Measurements from ENCODE around the gene ASB16.
A peak's percentile ranks its signal among the peaks of the same experiment; 100 is the strongest.

ASB16 gene

GRCh38 chr17:44183024-44183423, 12.5 kb downstream of the ASB16 start:
- no peak for TF ChIP-seq CTCF (IDR thresholded peaks at IDR 0.05; ENCODE audit: low read depth, low read length)
- DNase-seq (ENCODE audit: low read depth in 2 of 2): no peak
- H3K4me3 ChIP-seq (replicated peaks in 1 of 2; ENCODE audit: low read depth in 2 of 2, low read length in 2 of 2): no peak overlapping the region

GRCh38 chr17:44184212-44184810, 13.8 kb downstream of the ASB16 start:
- DNase-seq (ENCODE audit: low read depth in 2 of 2): no peak
- no peak overlapping the region for H3K4me3 ChIP-seq (replicated peaks in 1 of 2; ENCODE audit: low read depth in 2 of 2, low read length in 2 of 2)
- no peak for TF ChIP-seq CTCF (IDR thresholded peaks at IDR 0.05; ENCODE audit: low read depth, low read length)

GRCh38 chr17:44186307-44187130, 16.0 kb downstream of the ASB16 start, which contains the start of gene TMUB2:
TMUB2 (plus strand) TSS chr17:44186972; CDS start chr17:44187709, 737 bp downstream.
- TF ChIP-seq CTCF (IDR thresholded peaks at IDR 0.05; ENCODE audit: low read depth, low read length): no peak
- DNase-seq (ENCODE audit: low read depth in 2 of 2): peak; percentile 100
- H3K4me3 ChIP-seq (replicated peaks in 1 of 2; ENCODE audit: low read depth in 2 of 2, low read length in 2 of 2): peak within 1 kb of the TSS; percentile 95 to 100

GRCh38 chr17:44187131-44187899, 16.8 kb downstream of the ASB16 start:
- H3K4me3 ChIP-seq (replicated peaks in 1 of 2; ENCODE audit: low read depth in 2 of 2, low read length in 2 of 2): peak overlapping the region; percentile 95 to 100
- no peak for TF ChIP-seq CTCF (IDR thresholded peaks at IDR 0.05; ENCODE audit: low read depth, low read length)
- peak; percentile 61 to 65 for DNase-seq (ENCODE audit: low read depth in 2 of 2)

GRCh38 chr17:44188576-44189403, 18.3 kb downstream of the ASB16 start:
- no peak for DNase-seq (ENCODE audit: low read depth in 2 of 2)
- no peak for TF ChIP-seq CTCF (IDR thresholded peaks at IDR 0.05; ENCODE audit: low read depth, low read length)
- no peak overlapping the region for H3K4me3 ChIP-seq (replicated peaks in 1 of 2; ENCODE audit: low read depth in 2 of 2, low read length in 2 of 2)

GRCh38 chr17:44190481-44190880, 20.0 kb downstream of the ASB16 start:
- DNase-seq (ENCODE audit: low read depth in 2 of 2): no peak
- H3K4me3 ChIP-seq (replicated peaks in 1 of 2; ENCODE audit: low read depth in 2 of 2, low read length in 2 of 2): no peak overlapping the region
- no peak for TF ChIP-seq CTCF (IDR thresholded peaks at IDR 0.05; ENCODE audit: low read depth, low read length)

Measured in cardiac fibroblast (primary cell).